Loucy (cell line): ENCODE results near the gene RIPK3.

Experiments used
- EZH2phosphoT487 ChIP-seq: fragments of 200-600 bp; IDR thresholded peaks from 2 replicates; pipeline ENCODE4 v1.6.1; 2018; ENCODE audit warnings: antibody characterized with exemption, mild to moderate bottlenecking, moderate library complexity, borderline replicate concordance
- TF ChIP-seq, protein P1 (sequence below): fragments of 200-600 bp; sonication (generic); conservative IDR thresholded peaks from 2 replicates; pipeline ENCODE4 v1.5.1; 2014; ENCODE audit warnings: mild to moderate bottlenecking, antibody characterized with exemption, low read length

DNA sequence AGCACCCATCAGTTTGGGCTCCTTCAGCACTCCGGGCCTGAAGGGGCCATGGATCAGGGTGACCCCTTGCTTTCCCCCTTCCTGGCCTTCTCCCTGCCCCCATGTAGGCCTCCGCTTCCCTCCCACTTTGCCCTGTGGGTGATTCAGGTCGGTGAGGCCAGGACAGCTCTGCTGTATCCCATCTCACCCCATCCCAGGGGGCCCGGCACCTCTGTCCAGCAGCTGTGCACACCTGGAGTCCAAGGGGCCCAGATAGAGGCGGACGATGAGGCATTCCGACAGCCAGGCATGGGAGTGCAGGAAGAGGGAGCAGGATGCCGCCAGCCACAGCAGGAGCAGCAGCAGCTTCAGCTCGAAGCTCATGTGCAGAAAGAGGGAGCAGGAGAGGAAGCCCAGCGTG lies 17.1 kb downstream of the RIPK3 start:
- TF ChIP-seq, protein P1, sequence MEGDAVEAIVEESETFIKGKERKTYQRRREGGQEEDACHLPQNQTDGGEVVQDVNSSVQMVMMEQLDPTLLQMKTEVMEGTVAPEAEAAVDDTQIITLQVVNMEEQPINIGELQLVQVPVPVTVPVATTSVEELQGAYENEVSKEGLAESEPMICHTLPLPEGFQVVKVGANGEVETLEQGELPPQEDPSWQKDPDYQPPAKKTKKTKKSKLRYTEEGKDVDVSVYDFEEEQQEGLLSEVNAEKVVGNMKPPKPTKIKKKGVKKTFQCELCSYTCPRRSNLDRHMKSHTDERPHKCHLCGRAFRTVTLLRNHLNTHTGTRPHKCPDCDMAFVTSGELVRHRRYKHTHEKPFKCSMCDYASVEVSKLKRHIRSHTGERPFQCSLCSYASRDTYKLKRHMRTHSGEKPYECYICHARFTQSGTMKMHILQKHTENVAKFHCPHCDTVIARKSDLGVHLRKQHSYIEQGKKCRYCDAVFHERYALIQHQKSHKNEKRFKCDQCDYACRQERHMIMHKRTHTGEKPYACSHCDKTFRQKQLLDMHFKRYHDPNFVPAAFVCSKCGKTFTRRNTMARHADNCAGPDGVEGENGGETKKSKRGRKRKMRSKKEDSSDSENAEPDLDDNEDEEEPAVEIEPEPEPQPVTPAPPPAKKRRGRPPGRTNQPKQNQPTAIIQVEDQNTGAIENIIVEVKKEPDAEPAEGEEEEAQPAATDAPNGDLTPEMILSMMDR: no peak
- TF ChIP-seq EZH2phosphoT487: no peak
